HT-29 (cell line): ENCODE measurements around the gene KCNF1. TPM values are rescaled to one million over a fixed set of nuclear protein-coding genes. Genes with fewer than 3 reads are reported as not detected.

Experiments used
- DNase-seq: peaks from one replicate; pipeline ENCODE4 v3.0.0-alpha.2; 2015; ENCODE audit warnings: low spot score
- total RNA-seq: library from RNA; depleted of rRNA; stranded (reverse); fragments of >200 nt; shearing (Covaris generic); gene quantifications from 2 replicates; pipeline ENCODE4 v1.2.3, GENCODE V29; 2014

The KCNF1 gene
- total RNA-seq, 1 experiment from 2014 or later = 0.66 TPM

- DNase-seq = no peak
These were observed 31.8 kb upstream of the KCNF1 start for GRCh38 chr2:10879624-10880585.

- DNase-seq = no peak
These were observed 31.0 kb upstream of the KCNF1 start for GRCh38 chr2:10880586-10881321.

- no peak for DNase-seq
These were observed 29.2 kb upstream of the KCNF1 start for GRCh38 chr2:10882568-10882967.

- DNase-seq = no peak
These were observed 28.7 kb upstream of the KCNF1 start for GRCh38 chr2:10883066-10883465.

- DNase-seq = no peak
These were observed 27.8 kb upstream of the KCNF1 start for GRCh38 chr2:10883801-10884478.

GRCh38 chr2:10884574-10884975 lies 27.2 kb upstream of the KCNF1 start:
- DNase-seq = no peak

- DNase-seq = no peak
These were observed 26.5 kb upstream of the KCNF1 start for GRCh38 chr2:10885094-10885860.

- no peak for DNase-seq
These were observed 24.3 kb upstream of the KCNF1 start for GRCh38 chr2:10887476-10887875.

- no peak for DNase-seq
These were observed 22.0 kb upstream of the KCNF1 start for GRCh38 chr2:10889651-10890215.

- no peak for DNase-seq
These were observed 20.9 kb upstream of the KCNF1 start for GRCh38 chr2:10890706-10891270.

- DNase-seq = no peak
These were observed 20.3 kb upstream of the KCNF1 start for GRCh38 chr2:10891390-10891789.

- no peak for DNase-seq
These were observed 19.9 kb upstream of the KCNF1 start for GRCh38 chr2:10891848-10892247.

GRCh38 chr2:10892316-10892715 lies 19.4 kb upstream of the KCNF1 start:
- no peak for DNase-seq

- no peak for DNase-seq
These were observed 18.9 kb upstream of the KCNF1 start for GRCh38 chr2:10892796-10893350.

- no peak for DNase-seq
These were observed 17.3 kb upstream of the KCNF1 start for GRCh38 chr2:10894264-10894935.

GRCh38 chr2:10895231-10895630 lies 16.5 kb upstream of the KCNF1 start:
- no peak for DNase-seq

GRCh38 chr2:10897956-10898355 lies 13.8 kb upstream of the KCNF1 start:
- DNase-seq = no peak

GRCh38 chr2:10900216-10901109 lies 11.3 kb upstream of the KCNF1 start:
- peak; percentile 90 for DNase-seq
